Endothelial cell of umbilical vein (primary cell): Measurements from ENCODE around the gene TMBIM6. TPM values are rescaled to one million over a fixed set of nuclear protein-coding genes. Genes with fewer than 3 reads are reported as not detected.

ENCODE experiments used
- BruUV-seq: library from RNA; stranded (reverse); fragments of 400-500 nt; replicated peaks from 2 replicates; lab custom pipeline; 2021; lab: Mats Ljungman, UMichigan
- CTCF ChIA-PET: fragments of 300-600, 350-600 bp; sonication (Branson Sonifier 250); formaldehyde crosslinking; loops from one replicate; lab custom pipeline; 2021; ENCODE audit warnings: antibody characterized with exemption, inconsistent platforms; lab: Charles Lee
- POLR2A ChIA-PET: fragments of 300-600, 350-600 bp; sonication (Branson Sonifier 250); formaldehyde crosslinking; loops from one replicate; lab custom pipeline; 2021; ENCODE audit warnings: antibody characterized with exemption, inconsistent platforms; lab: Charles Lee
- DNase-seq: peaks from one replicate; pipeline ENCODE4 v3.0.0-alpha.2; 2011; ENCODE audit warnings: low read depth, low spot score
- FAIRE-seq: peaks from 2 replicates; lab custom pipeline; 2011; peaks lifted over from hg19 to GRCh38; lab: Jason Lieb, UNC
- H2AFZ ChIP-seq: 2 replicates; pipeline ENCODE4 v1.6.0; 2012; ENCODE audit warnings: low read depth, low read length, control low read depth, inconsistent platforms
- H3K27ac ChIP-seq: 2 replicates; pipeline ENCODE4 v1.5.1; 2011; ENCODE audit warnings: low read depth, mild to moderate bottlenecking, control low read depth, low read length, moderate library complexity; ENCODE audit not compliant: insufficient read depth
- H3K27me3 ChIP-seq, 2 experiments: 2 replicates each; pipeline versions ENCODE4 v1.6.0 to v1.6.1; 2011; ENCODE audit warnings: low read length in 2 of 2, mixed read lengths in 1 of 2; ENCODE audit not compliant: control insufficient read depth in 2 of 2, insufficient read depth in 2 of 2
- H3K36me3 ChIP-seq, 2 experiments: 2 replicates in 1 of 2; 3 replicates in 1 of 2; pipeline ENCODE4 v1.5.1; 2011; ENCODE audit warnings: low read length in 2 of 2, mild to moderate bottlenecking in 1 of 2, moderate library complexity in 1 of 2; ENCODE audit not compliant: control insufficient read depth in 2 of 2, insufficient read depth in 2 of 2; ENCODE audit errors: extremely low read depth in 1 of 2
- H3K4me1 ChIP-seq: 3 replicates; pipeline ENCODE4 v1.5.1; 2011; ENCODE audit warnings: mild to moderate bottlenecking, low read length; ENCODE audit not compliant: control insufficient read depth, insufficient read depth; ENCODE audit errors: extremely low read depth
- H3K4me2 ChIP-seq: 2 replicates; pipeline ENCODE4 v1.6.1; 2011; ENCODE audit warnings: low read length, control low read depth, mixed read lengths; ENCODE audit not compliant: insufficient read depth
- H3K4me3 ChIP-seq, 3 experiments: fragments of 200-600 bp in 1 of 3; sonication (generic), shearing (Covaris generic) in 1 of 3; replicated peaks in 1 of 3; 2 replicates each; pipeline ENCODE4 v1.5.1; 2011 to 2016; ENCODE audit warnings: control low read depth in 3 of 3, low read length in 3 of 3, mild to moderate bottlenecking in 2 of 3, inconsistent platforms in 1 of 3, low read depth in 1 of 3, moderate library complexity in 1 of 3; ENCODE audit not compliant: insufficient read depth in 1 of 3
- H3K79me2 ChIP-seq: 2 replicates; pipeline ENCODE4 v1.6.0; 2012; ENCODE audit warnings: low read length, inconsistent platforms; ENCODE audit not compliant: control insufficient read depth, insufficient read depth
- H3K9ac ChIP-seq: replicated peaks from 2 replicates; pipeline ENCODE3; 2011; ENCODE audit warnings: low read length, control low read depth; ENCODE audit not compliant: insufficient read depth; ENCODE audit errors: extremely low read depth
- H3K9me1 ChIP-seq: replicated peaks from 3 replicates; pipeline ENCODE4 v1.6.0; 2011; ENCODE audit warnings: mild to moderate bottlenecking, low read length; ENCODE audit not compliant: control insufficient read depth, insufficient read depth; ENCODE audit errors: extremely low read depth
- H3K9me3 ChIP-seq: replicated peaks from 2 replicates; pipeline ENCODE4 v1.5.1; 2012; ENCODE audit warnings: low read length, inconsistent platforms; ENCODE audit not compliant: control insufficient read depth, insufficient read depth
- H4K20me1 ChIP-seq: replicated peaks from 2 replicates; pipeline ENCODE3; 2011; ENCODE audit warnings: mild to moderate bottlenecking, low read length; ENCODE audit not compliant: control insufficient read depth, insufficient read depth; ENCODE audit errors: extremely low read depth
- EZH2 ChIP-seq: IDR thresholded peaks from 2 replicates; pipeline ENCODE4 v1.6.1; 2012; ENCODE audit warnings: borderline replicate concordance, low read depth, mild to moderate bottlenecking, moderate library complexity, low read length, inconsistent platforms; ENCODE audit not compliant: severe bottlenecking
- FOS ChIP-seq: IDR thresholded peaks from 2 replicates; pipeline ENCODE4 v1.6.1; 2011; ENCODE audit warnings: mild to moderate bottlenecking, low read length, moderate library complexity, borderline replicate concordance; ENCODE audit not compliant: insufficient read depth
- GATA2 ChIP-seq: IDR thresholded peaks from 2 replicates; pipeline ENCODE4 v1.7.0; 2011; ENCODE audit warnings: low read depth, mild to moderate bottlenecking, moderate library complexity, mixed read lengths, low read length; ENCODE audit not compliant: insufficient read length, insufficient read depth
- JUN ChIP-seq: IDR thresholded peaks from 2 replicates; pipeline ENCODE4 v1.6.1; 2011; ENCODE audit warnings: borderline replicate concordance, low read depth; ENCODE audit not compliant: insufficient read length, insufficient read depth
- MYC ChIP-seq: IDR thresholded peaks from one replicate; pipeline ENCODE4 v1.6.1; 2011; ENCODE audit warnings: mild to moderate bottlenecking, low read depth, low read length
- POLR2A ChIP-seq: IDR thresholded peaks from 2 replicates; pipeline ENCODE4 v1.6.1; 2012; ENCODE audit warnings: low read depth, mild to moderate bottlenecking, control low read depth, low read length
- POLR2AphosphoS5 ChIP-seq: IDR thresholded peaks from 2 replicates; pipeline ENCODE4 v1.6.1; 2012; ENCODE audit warnings: low read depth, mild to moderate bottlenecking, control low read depth, low read length, moderate library complexity; ENCODE audit not compliant: insufficient read depth
- dilution Hi-C: fragments of 300-500 bp; cut with MboI; formaldehyde crosslinking; loops from one replicate; pipeline ENCODE4 v1.15.0; 2019; ENCODE audit warnings: low sequenced_read_pairs; ENCODE audit not compliant: extremely low pct_ligation_motif_present
- intact Hi-C: fragments of 100-400 bp; cut with micrococcal nuclease; formaldehyde crosslinking; loops from one replicate; pipeline ENCODE4 v1.10.0; 2022
- polyA plus RNA-seq, 4 experiments: library from polyadenylated mRNA; depleted of rRNA in 3 of 4; stranded (reverse) in 3 of 4; unstranded in 1 of 4; fragments of >200 nt; gene quantifications; 2 replicates each; pipeline versions ENCODE4 v1.2.1 to v1.2.3, GENCODE V29; 2011 to 2012; ENCODE audit warnings: missing spikeins in 1 of 4
- total RNA-seq: library from RNA; stranded (reverse); gene quantifications from 2 replicates; pipeline ENCODE4 v1.2.3, GENCODE V29; 2021
- TF ChIP-seq, protein P1 (sequence below): IDR thresholded peaks from 2 replicates; pipeline ENCODE4 v1.6.1; 2011; ENCODE audit not compliant: insufficient read depth, insufficient read length
- TF ChIP-seq, protein P2 (sequence below), 2 donors: IDR thresholded peaks; 1 replicate in 1 of 2; 2 replicates in 1 of 2; pipeline ENCODE4 v1.5.1; 2011; ENCODE audit warnings: low read length in 2 of 2, mild to moderate bottlenecking in 2 of 2, moderate library complexity in 2 of 2, control low read depth in 1 of 2, inconsistent platforms in 1 of 2, low read depth in 1 of 2; ENCODE audit not compliant: insufficient read depth in 1 of 2; ENCODE audit errors: extremely low read depth in 1 of 2

TMBIM6 gene
- total and polyA plus RNA-seq, 2 donors (not counting 3 experiments of a cell fraction or from before 2014, with no cell fraction given), result 393 to 579 TPM

DNA sequence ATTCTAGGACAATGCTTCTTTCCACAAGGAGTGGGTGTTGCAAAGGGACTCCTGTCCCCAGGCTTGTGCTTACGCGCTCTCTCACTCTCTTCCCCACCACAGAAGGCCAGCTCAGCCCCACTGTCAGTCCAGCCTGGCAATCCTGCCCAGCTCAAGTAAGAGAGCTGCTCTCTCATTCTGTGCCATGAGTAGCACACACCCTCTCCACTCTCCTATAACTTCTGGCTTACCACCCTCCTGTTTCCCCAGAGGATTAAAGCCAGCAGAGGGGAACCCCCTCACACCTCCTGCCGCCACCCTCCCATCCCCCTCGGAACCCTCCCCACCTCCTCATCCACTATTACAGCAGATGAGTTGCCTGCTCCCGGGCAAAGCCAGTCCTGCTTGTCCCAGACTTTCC lies 69.8 kb downstream of the TMBIM6 start:
- intact Hi-C loops (no loop called here), dilution Hi-C loops (no loop called here)
- Histone ChIP-seq H3K36me3 (peaks cover 0 to under 1% of the 10 kb centered on the region in 2 experiments), H3K9ac (no peak overlapping the region), H3K9me3 (no peaks in the 10 kb centered on the region), H3K27ac (no peak overlapping the region), H3K79me2 (no peaks in the 10 kb centered on the region), H3K4me3 (no peak overlapping the region), H4K20me1 (no peaks in the 10 kb centered on the region), H3K9me1 (no peaks in the 10 kb centered on the region), H3K27me3 (no peaks in the 10 kb centered on the region), H3K4me1 (no peaks in the 10 kb centered on the region), H2AFZ (no peak overlapping the region), H3K4me2 (no peak overlapping the region)
- no peak for FAIRE-seq
- CTCF ChIA-PET, result interaction anchor here (1.0 to 1.7 kb wide), 7 partner anchors 10 to 70 kb away, joined by 3 to 15 read pairs (median 4); partner anchors contain the start of gene TMBIM6
- DNase-seq, result no peak
- POLR2A ChIA-PET, result interaction anchor here (0.8 to 1.0 kb wide), 3 partner anchors 10 to 27 kb away, joined by 3 to 6 read pairs (median 3); partner anchors contain the start of gene NCKAP5L
- BruUV-seq, result no TSS peak
- TF ChIP-seq FOS, result no peak

DNA sequence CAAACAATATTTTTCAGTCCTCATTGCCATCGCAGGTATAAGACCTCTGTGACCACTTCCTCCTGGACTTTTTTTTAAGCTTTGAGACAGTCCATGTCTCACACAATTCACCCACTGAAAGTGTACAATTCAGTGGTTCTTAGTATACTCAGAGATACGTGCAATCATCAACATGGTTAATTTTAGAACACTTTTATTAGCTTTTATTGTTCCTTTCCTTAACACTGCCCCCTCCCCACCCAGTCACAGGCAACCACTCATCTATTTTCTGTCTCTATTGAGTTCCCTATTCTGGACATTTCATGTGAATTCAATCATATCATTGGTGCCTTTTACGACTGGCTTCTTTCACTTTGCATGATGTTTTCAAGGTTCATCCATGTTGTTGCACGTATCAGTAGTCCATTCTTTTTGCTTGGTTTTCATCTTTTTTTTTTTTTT lies 70.6 kb downstream of the TMBIM6 start:
- Histone ChIP-seq H3K9me1 (no peaks in the 10 kb centered on the region), H3K4me3 (no peak overlapping the region), H3K27ac (no peak overlapping the region), H3K36me3 (no peaks in the 10 kb centered on the region), H3K9me3 (no peaks in the 10 kb centered on the region), H3K4me2 (no peak overlapping the region), H3K79me2 (no peaks in the 10 kb centered on the region), H3K27me3 (no peaks in the 10 kb centered on the region), H3K9ac (no peak overlapping the region), H2AFZ (no peak overlapping the region), H3K4me1 (no peaks in the 10 kb centered on the region), H4K20me1 (no peaks in the 10 kb centered on the region)
- ChIA-PET CTCF (interaction anchor here (0.9 to 1.6 kb wide), 2 partner anchors 14 to 27 kb away, joined by 4 read pairs; no protein-coding TSS in a partner anchor), POLR2A (no interaction called here)
- TF ChIP-seq POLR2AphosphoS5 (no peak), GATA2 (no peak), MYC (no peak), POLR2A (no peak), EZH2 (no peak), FOS (no peak), JUN (no peak)
- TF ChIP-seq, protein P1, sequence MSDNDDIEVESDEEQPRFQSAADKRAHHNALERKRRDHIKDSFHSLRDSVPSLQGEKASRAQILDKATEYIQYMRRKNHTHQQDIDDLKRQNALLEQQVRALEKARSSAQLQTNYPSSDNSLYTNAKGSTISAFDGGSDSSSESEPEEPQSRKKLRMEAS, result no peak
- TF ChIP-seq, protein P2, sequence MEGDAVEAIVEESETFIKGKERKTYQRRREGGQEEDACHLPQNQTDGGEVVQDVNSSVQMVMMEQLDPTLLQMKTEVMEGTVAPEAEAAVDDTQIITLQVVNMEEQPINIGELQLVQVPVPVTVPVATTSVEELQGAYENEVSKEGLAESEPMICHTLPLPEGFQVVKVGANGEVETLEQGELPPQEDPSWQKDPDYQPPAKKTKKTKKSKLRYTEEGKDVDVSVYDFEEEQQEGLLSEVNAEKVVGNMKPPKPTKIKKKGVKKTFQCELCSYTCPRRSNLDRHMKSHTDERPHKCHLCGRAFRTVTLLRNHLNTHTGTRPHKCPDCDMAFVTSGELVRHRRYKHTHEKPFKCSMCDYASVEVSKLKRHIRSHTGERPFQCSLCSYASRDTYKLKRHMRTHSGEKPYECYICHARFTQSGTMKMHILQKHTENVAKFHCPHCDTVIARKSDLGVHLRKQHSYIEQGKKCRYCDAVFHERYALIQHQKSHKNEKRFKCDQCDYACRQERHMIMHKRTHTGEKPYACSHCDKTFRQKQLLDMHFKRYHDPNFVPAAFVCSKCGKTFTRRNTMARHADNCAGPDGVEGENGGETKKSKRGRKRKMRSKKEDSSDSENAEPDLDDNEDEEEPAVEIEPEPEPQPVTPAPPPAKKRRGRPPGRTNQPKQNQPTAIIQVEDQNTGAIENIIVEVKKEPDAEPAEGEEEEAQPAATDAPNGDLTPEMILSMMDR (IDR thresholded peaks at IDR 0.05; ENCODE audit: extremely low read depth in 1 of 2, insufficient read depth in 1 of 2, low read depth in 1 of 2, low read length in 2 of 2), result no peak
- FAIRE-seq (no peak), DNase-seq (no peak)
- dilution Hi-C loops (no loop called here), intact Hi-C loops (no loop called here)
- BruUV-seq, result no TSS peak
